ENCODE results near the gene FAM241A.

GRCh38 chr4:112236040-112236439 is 90.8 kb downstream of the FAM241A start:
- no peak for TF ChIP-seq ZFP30 (CRISPR knock-in tag; IDR thresholded peaks at IDR 0.05)
- TF ChIP-seq CSRNP3 (CRISPR knock-in tag; IDR thresholded peaks at IDR 0.05) = no peak

All from SK-N-SH treated with all-trans-retinoic acid at 6 μM for 48 hours (cell line).